Sigmoid colon (tissue), 7 donors: ENCODE measurements around the gene OBI1. TPM values are rescaled to one million over a fixed set of nuclear protein-coding genes. Genes with fewer than 3 reads are reported as not detected.

Experiments used
- DNase-seq: peaks from one replicate; pipeline ENCODE4 v3.0.0-alpha.2; 2019
- H3K27ac ChIP-seq, 4 donors: fragments of 200-600 bp; sonication (generic); one replicate each; pipeline ENCODE4 v1.5.1; 2016 to 2019; ENCODE audit warnings: mild to moderate bottlenecking in 1 of 4
- H3K27me3 ChIP-seq, 3 donors: fragments of 200-600 bp; sonication (generic); one replicate each; pipeline ENCODE4 v1.5.1; 2019; ENCODE audit warnings: mild to moderate bottlenecking in 1 of 3
- H3K36me3 ChIP-seq, 4 donors: fragments of 200-600 bp; sonication (generic); one replicate each; pipeline ENCODE4 v1.5.1; 2016 to 2019
- H3K4me1 ChIP-seq, 4 donors: fragments of 200-600 bp; sonication (generic); one replicate each; pipeline ENCODE4 v1.5.1; 2017 to 2019
- H3K4me3 ChIP-seq, 4 donors: fragments of 200-600 bp; sonication (generic); one replicate each; pipeline ENCODE4 v1.5.1; 2017 to 2019; ENCODE audit warnings: mild to moderate bottlenecking in 2 of 4, moderate library complexity in 1 of 4
- H3K9me3 ChIP-seq, 4 donors: fragments of 200-600 bp in 3 of 4; sonication (generic) in 3 of 4; one replicate each; pipeline versions ENCODE4 v1.5.1 to v1.6.1; 2013 to 2019
- CTCF ChIP-seq, 4 experiments: fragments of 450-650 bp in 3 of 4; fragments of 200-600 bp in 1 of 4; IDR thresholded peaks; one replicate each; pipeline ENCODE4 v1.5.1; 2016 to 2019; ENCODE audit warnings: antibody characterized with exemption in 4 of 4, mild to moderate bottlenecking in 3 of 4, moderate library complexity in 2 of 4
- EP300 ChIP-seq, 4 donors: sonication (generic); formaldehyde crosslinking; IDR thresholded peaks; one replicate each; pipeline ENCODE4 v1.6.1; 2017; ENCODE audit warnings: antibody characterized with exemption in 4 of 4
- POLR2A ChIP-seq, 2 donors: fragments of 450-650 bp; IDR thresholded peaks; one replicate each; pipeline ENCODE4 v1.6.1; 2016; ENCODE audit warnings: antibody characterized with exemption in 2 of 2, mild to moderate bottlenecking in 2 of 2, moderate library complexity in 2 of 2
- POLR2AphosphoS5 ChIP-seq, 4 donors: sonication (generic); formaldehyde crosslinking; IDR thresholded peaks; one replicate each; pipeline ENCODE4 v1.6.1; 2017; ENCODE audit warnings: antibody characterized with exemption in 4 of 4
- WGBS, 2 donors: extraction: QIAGEN DNeasy Blood & Tissue Kit; methylation state at CpG; one replicate each; pipeline ENCODE4 v1.1.7; 2013; 5-methylcytosine and 5-hydroxymethylcytosine counted together
- intact Hi-C: fragments of 100-400 bp; cut with DNase I; formaldehyde crosslinking; loops from one replicate; pipeline ENCODE4 v1.15.1; 2023
- polyA plus RNA-seq, 3 donors: library from polyadenylated mRNA; stranded (reverse); fragments of 200-250 nt; gene quantifications; one replicate each; pipeline ENCODE4 v1.2.3, GENCODE V29; 2013
- total RNA-seq, 4 donors: library from RNA; depleted of rRNA; stranded (reverse); fragments of >200 nt; gene quantifications; one replicate each; pipeline ENCODE4 v1.1.0, GENCODE V29; 2016
- donor health status: healthy with polysubstance abuse.
- donor health status: Bipolar disorder and iron deficiency.
- donor health status: healthy.

The OBI1 gene
- total and polyA plus RNA-seq, 7 donors = 2.1 to 13.6 (median 9.1) TPM

- Histone ChIP-seq H3K4me3 (no peak overlapping the region), H3K27me3 (peaks cover 0 to 3% (median 0%) of the 10 kb centered on the region in 3 donors), H3K36me3 (peaks cover 0 to 21% (median 7%) of the 10 kb centered on the region in 4 donors), H3K27ac (no peak overlapping the region), H3K9me3 (no peaks in the 10 kb centered on the region), H3K4me1 (no peaks in the 10 kb centered on the region)
- intact Hi-C loops = no loop called here
- 88 to 89% methylated on average over 2 of the region's 2 CpGs for WGBS, 2 donors
- DNase-seq = no peak
- TF ChIP-seq EP300 (IDR thresholded peaks at IDR 0.05) (no peak), CTCF (IDR thresholded peaks at IDR 0.05) (no peak), POLR2AphosphoS5 (IDR thresholded peaks at IDR 0.05) (no peak), POLR2A (IDR thresholded peaks at IDR 0.05) (no peak)
Observed at GRCh38 chr13:78620936-78621470, 38.0 kb downstream of the OBI1 start.

- Histone ChIP-seq H3K27me3 (peaks cover 0 to 3% (median 0%) of the 10 kb centered on the region in 3 donors), H3K4me3 (no peak overlapping the region), H3K36me3 (peaks cover 0 to 19% (median 7%) of the 10 kb centered on the region in 4 donors), H3K27ac (no peak overlapping the region), H3K4me1 (no peaks in the 10 kb centered on the region), H3K9me3 (no peaks in the 10 kb centered on the region)
- no peak for DNase-seq
- no peak for TF ChIP-seq POLR2AphosphoS5 (IDR thresholded peaks at IDR 0.05)
- TF ChIP-seq CTCF (IDR thresholded peaks at IDR 0.05) = no peak
- no peak for TF ChIP-seq EP300 (IDR thresholded peaks at IDR 0.05)
- TF ChIP-seq POLR2A (IDR thresholded peaks at IDR 0.05) = no peak
- 29 to 78% methylated on average over 1 of the region's 1 CpG for WGBS, 2 donors
- intact Hi-C loops = no loop called here
Observed at GRCh38 chr13:78618411-78618810, 40.5 kb downstream of the OBI1 start.

DNA sequence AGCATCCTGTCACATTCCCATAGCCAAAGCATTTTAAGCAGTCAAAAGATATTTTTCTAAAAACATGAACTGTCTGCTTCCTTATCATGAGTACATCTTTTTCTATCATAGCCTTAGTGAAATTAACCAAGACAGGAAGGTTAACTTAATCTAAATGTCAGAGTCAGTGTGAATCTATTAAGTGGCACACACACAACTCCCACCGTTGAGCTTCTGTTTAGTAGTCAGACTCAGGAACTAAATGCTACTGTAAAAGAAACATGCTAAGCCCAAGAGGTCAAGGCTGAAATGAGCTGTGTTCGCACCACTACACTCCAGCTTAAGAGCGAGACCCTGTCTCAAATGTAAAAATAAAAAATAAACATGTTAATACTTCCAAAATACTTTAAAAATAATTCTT, 47.9 kb downstream of the OBI1 start:
- Histone ChIP-seq H3K27ac (no peak overlapping the region), H3K9me3 (no peaks in the 10 kb centered on the region), H3K27me3 (peaks cover 31 to 60% (median 44%) of the 10 kb centered on the region in 3 donors), H3K36me3 (peaks cover 0 to 4% (median 0%) of the 10 kb centered on the region in 4 donors), H3K4me1 (peaks cover 0 to 33% (median 25%) of the 10 kb centered on the region in 4 donors), H3K4me3 (no peak overlapping the region)
- intact Hi-C loops = no loop called here
- no peak for DNase-seq
- TF ChIP-seq POLR2A (IDR thresholded peaks at IDR 0.05) (no peak), POLR2AphosphoS5 (IDR thresholded peaks at IDR 0.05) (no peak), CTCF (IDR thresholded peaks at IDR 0.05) (no peak), EP300 (IDR thresholded peaks at IDR 0.05) (no peak)
- WGBS, 2 donors = 64 to 71% methylated on average over 3 of the region's 3 CpGs

- Histone ChIP-seq H3K9me3 (no peaks in the 10 kb centered on the region), H3K27ac (no peak overlapping the region), H3K27me3 (peaks cover 31 to 66% (median 50%) of the 10 kb centered on the region in 3 donors), H3K4me1 (peaks cover 0 to 33% (median 25%) of the 10 kb centered on the region in 4 donors), H3K36me3 (no peaks in the 10 kb centered on the region), H3K4me3 (no peak overlapping the region)
- intact Hi-C loops = no loop called here
- no peak for TF ChIP-seq CTCF (IDR thresholded peaks at IDR 0.05)
- TF ChIP-seq POLR2AphosphoS5 (IDR thresholded peaks at IDR 0.05) = no peak
- no peak for TF ChIP-seq POLR2A (IDR thresholded peaks at IDR 0.05)
- no peak for TF ChIP-seq EP300 (IDR thresholded peaks at IDR 0.05)
- DNase-seq = no peak
- 27 to 42% methylated on average over 4 of the region's 4 CpGs for WGBS, 2 donors
Observed at GRCh38 chr13:78610381-78610883, 48.5 kb downstream of the OBI1 start.
